MM.1S (cell line): Measurements from ENCODE around the gene EVPL.

ENCODE experiments used
- CTCF ChIP-seq: fragments of 300-600 bp; sonication (generic); IDR thresholded peaks from 2 replicates; pipeline ENCODE4 v1.5.1; 2016; ENCODE audit warnings: antibody characterized with exemption, low read length, mixed read lengths
- EZH2 ChIP-seq: fragments of 300-600 bp; sonication (generic); optimal IDR thresholded peaks from 2 replicates; pipeline ENCODE3; 2017; ENCODE audit warnings: low read depth, mild to moderate bottlenecking, antibody characterized with exemption, low read length, mixed read lengths
- EZH2phosphoT487 ChIP-seq: fragments of 300-600 bp; sonication (generic); IDR thresholded peaks from 2 replicates; pipeline ENCODE4 v1.6.1; 2018; ENCODE audit warnings: antibody characterized with exemption, low read length

- TF ChIP-seq CTCF (no peak), EZH2 (no peak), EZH2phosphoT487 (no peak)
Measured at GRCh38 chr17:76074390-76075363, 47.6 kb upstream of the EVPL start, which contains the start of gene GALR2.
